AG04449 (cell line): ENCODE results near the gene BPTF.
"Not testable (repeated sequence)": the region's sequence is repeated elsewhere in the genome, so short reads cannot be mapped to it uniquely, and the experiment has no call there.

Experiments
- CTCF ChIA-PET: fragments of 350-600 bp; formaldehyde crosslinking; extraction: SDS; loops from one replicate; lab custom pipeline; 2021; ENCODE audit warnings: antibody characterized with exemption; lab: Yijun Ruan, JAX
- POLR2A ChIA-PET: fragments of 400-600, 350-600 bp; formaldehyde crosslinking; extraction: SDS; loops from one replicate; lab custom pipeline; 2020; ENCODE audit warnings: antibody characterized with exemption, inconsistent platforms; lab: Yijun Ruan, JAX
- DNase-seq: peaks from one replicate; pipeline ENCODE4 v3.0.0-alpha.2; 2010; ENCODE audit warnings: low read depth, low spot score
- H3K4me3 ChIP-seq: 2 replicates; pipeline ENCODE4 v1.5.1; 2011; ENCODE audit warnings: low read depth, mild to moderate bottlenecking, control low read depth, low read length
- CTCF ChIP-seq: IDR thresholded peaks from one replicate; pipeline ENCODE4 v1.5.1; 2011; ENCODE audit warnings: mild to moderate bottlenecking, moderate library complexity, low read length, control low read depth, inconsistent platforms; ENCODE audit not compliant: insufficient read depth; ENCODE audit errors: missing control alignments

The BPTF gene

GRCh38 chr17:67841992-67842391 is 16.7 kb downstream of the BPTF start:
- TF ChIP-seq CTCF: no peak
- no peak for DNase-seq
- no peak overlapping the region for H3K4me3 ChIP-seq
- ChIA-PET POLR2A (no interaction called here), CTCF (no interaction called here)

DNA sequence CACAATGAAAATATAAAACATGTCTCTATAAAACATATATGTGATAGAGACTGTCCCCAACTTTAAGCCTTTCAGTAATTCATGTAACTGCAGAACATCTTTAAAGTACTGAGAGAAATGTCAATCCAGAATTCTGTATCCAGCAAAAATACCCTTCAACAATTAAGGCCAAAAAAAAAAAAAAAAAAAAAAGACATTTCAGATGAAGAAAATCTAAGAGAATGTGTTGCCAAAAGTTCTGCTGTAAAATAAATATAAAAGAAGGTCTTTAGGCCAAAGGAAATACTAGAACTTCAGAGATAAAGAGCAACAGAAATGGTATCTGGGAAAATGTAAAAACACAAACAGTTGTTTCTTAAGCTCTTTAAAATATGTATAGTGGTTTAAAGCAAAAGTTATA is 17.3 kb downstream of the BPTF start:
- TF ChIP-seq CTCF: no peak
- POLR2A ChIA-PET: no interaction called here
- CTCF ChIA-PET: no interaction called here
- DNase-seq: no peak
- no peak overlapping the region for H3K4me3 ChIP-seq

DNA sequence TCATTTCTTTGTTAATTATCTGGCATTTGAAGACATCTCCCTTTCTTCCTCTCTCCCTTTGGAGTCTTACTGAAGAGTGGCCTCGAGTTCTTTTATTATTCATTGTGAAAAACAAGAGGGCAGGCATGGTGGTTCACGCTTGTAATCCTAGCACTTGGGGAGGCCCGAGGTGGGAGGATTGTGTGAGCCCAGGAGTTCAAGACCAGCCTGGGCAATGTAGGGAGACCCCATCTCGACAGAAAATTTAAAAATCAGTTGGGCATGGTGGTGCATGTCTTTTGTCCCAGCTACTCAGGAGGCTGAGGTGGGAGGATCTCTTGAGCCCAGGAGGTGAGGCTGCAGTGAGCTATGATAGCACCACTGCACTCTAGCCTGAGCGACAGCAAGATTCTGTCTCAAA is 20.1 kb downstream of the BPTF start:
- H3K4me3 ChIP-seq: no peak overlapping the region
- POLR2A ChIA-PET: no interaction called here
- no peak for TF ChIP-seq CTCF
- no peak for DNase-seq
- CTCF ChIA-PET: no interaction called here

DNA sequence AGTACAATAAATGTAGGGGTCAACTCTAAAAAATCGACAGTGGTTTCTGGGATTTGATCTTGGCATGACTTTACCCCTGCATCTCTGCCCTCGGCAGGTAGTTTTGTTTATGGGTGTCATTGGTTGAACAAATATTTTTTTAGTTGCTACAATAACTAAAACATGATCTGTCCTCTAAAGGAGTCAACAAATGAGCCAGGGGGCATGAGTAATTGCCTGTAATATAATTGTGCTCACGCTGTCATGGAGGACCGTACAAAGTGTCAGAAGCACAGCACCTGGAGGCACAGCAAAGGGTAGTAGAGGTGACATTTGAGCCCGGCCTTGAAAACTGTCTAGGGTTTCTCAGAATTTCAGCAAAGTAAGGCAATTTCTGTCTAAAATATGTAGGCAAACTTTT is 22.9 kb downstream of the BPTF start:
- CTCF ChIA-PET, DNase-seq, POLR2A ChIA-PET, H3K4me3 ChIP-seq: not testable (repeated sequence)

DNA sequence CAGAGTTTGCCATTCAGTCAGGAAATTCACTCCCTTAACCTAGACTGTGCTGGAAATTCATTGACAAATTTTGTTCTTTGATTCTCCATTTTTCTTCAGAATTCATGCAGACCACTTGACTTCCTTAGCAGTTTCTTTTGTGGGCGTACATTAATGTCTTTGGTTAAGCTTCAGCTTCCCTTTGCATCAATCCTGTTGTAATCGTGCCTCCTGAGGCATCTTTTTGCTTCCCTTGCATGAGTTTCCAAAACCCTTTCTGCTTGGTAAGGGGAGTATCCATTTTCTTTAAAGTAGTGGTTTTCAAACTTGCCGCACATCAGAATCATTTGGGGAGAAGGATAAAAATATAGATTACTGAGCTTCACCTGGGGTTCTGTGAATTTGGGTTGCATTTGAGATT is 23.5 kb downstream of the BPTF start:
- POLR2A ChIA-PET, CTCF ChIA-PET, H3K4me3 ChIP-seq, DNase-seq: not testable (repeated sequence)

- ChIA-PET CTCF (interaction anchor here (1.0 kb wide), 1 partner anchor 54 kb away, joined by 3 read pairs; no protein-coding TSS in a partner anchor), POLR2A (no interaction called here)
Observed at GRCh38 chr17:67850991-67851631, 25.8 kb downstream of the BPTF start.

DNA sequence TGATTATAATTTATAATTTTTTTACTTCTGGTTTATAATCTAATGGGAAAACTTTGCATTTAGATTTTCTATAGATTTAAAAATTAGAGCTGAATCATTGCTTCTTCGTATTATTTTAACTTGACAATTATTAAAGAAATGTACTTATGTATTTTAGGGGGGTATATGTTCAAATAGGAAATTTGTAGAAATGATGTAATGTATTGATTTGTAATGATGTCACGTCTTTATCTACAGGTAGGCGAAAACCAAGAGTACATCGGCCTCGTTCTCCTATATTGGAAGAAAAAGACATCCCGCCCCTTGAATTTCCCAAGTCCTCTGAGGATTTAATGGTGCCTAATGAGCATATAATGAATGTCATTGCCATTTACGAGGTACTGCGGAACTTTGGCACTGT is 28.4 kb downstream of the BPTF start:
- TF ChIP-seq CTCF: no peak
- H3K4me3 ChIP-seq: no peak overlapping the region
- POLR2A ChIA-PET: no interaction called here
- DNase-seq: no peak
- CTCF ChIA-PET: interaction anchor here (1.2 kb wide), 1 partner anchor 38 kb away, joined by 3 read pairs; no protein-coding TSS in a partner anchor

More at GRCh38 chr17:67850991-67851631, 25.8 kb downstream of the BPTF start:
- H3K4me3 ChIP-seq: no peak overlapping the region
- no peak for DNase-seq
- TF ChIP-seq CTCF: no peak
